GM10847 (cell line): Measurements from ENCODE around the gene ULBP3.

ENCODE experiments used
- POLR2A ChIP-seq: IDR thresholded peaks from 2 replicates; pipeline ENCODE4 v1.6.1; 2011; ENCODE audit not compliant: insufficient read length; ENCODE audit errors: extremely low read depth

The ULBP3 gene

GRCh38 chr6:150029276-150029675 is 39.6 kb downstream of the ULBP3 start:
- TF ChIP-seq POLR2A, result no peak

GRCh38 chr6:150028799-150029198 is 40.1 kb downstream of the ULBP3 start:
- TF ChIP-seq POLR2A, result no peak

GRCh38 chr6:150027806-150028565 is 40.9 kb downstream of the ULBP3 start:
- TF ChIP-seq POLR2A, result no peak

GRCh38 chr6:150026976-150027805 is 41.7 kb downstream of the ULBP3 start:
- no peak for TF ChIP-seq POLR2A

- no peak for TF ChIP-seq POLR2A
Observed at GRCh38 chr6:150025201-150025917, 43.6 kb downstream of the ULBP3 start, which contains the start of gene RAET1L. RAET1L (minus strand) TSS chr6:150025532; CDS start chr6:150025471, 61 bp downstream.

GRCh38 chr6:150024646-150025155 is 44.2 kb downstream of the ULBP3 start:
- TF ChIP-seq POLR2A, result no peak

GRCh38 chr6:150018846-150019580 is 49.9 kb downstream of the ULBP3 start:
- TF ChIP-seq POLR2A, result no peak

- TF ChIP-seq POLR2A, result no peak
Observed at GRCh38 chr6:150016324-150017185, 52.4 kb downstream of the ULBP3 start.
